ENCODE results near the gene ATG9B. TPM values are rescaled to one million over a fixed set of nuclear protein-coding genes. Genes with fewer than 3 reads are reported as not detected.

The ATG9B gene
- total and polyA plus RNA-seq, 9 of the 15 experiments (the other 6 are each of a cell fraction or from before 2014, with no cell fraction given), result 0.29 to 8.0 (median 2.1) TPM

DNA sequence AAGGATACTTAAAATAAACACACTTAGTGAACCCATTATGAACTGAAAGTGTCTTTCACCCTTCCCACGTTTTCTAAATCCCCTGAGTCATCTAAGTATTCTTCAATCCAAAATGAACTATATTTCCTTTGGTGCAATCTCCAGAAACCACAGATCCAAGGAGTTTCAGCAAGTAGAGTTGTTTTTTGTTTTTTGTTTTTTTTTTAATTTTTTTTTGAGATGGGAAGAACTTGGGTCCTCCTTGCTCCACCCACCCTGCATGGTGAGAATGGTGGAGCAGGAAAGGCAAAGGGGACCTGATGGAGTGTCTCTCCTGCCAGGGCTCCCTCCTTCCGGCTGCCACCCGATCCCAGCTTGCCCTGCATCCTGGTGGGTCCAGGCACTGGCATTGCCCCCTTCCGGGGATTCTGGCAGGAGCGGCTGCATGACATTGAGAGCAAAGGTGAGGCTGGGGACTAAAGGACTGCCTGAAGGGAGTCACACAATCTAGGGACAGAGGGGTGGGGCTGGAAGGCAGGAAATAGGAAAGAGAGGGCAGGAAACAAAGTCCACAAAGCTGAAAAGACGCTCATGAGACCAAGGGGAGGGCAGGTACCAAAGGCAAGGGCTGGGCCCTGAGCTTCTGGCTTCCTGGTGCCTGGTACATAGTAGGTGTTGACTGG is 12.1 kb downstream of the ATG9B start (continued):
- TF ChIP-seq, protein P1, sequence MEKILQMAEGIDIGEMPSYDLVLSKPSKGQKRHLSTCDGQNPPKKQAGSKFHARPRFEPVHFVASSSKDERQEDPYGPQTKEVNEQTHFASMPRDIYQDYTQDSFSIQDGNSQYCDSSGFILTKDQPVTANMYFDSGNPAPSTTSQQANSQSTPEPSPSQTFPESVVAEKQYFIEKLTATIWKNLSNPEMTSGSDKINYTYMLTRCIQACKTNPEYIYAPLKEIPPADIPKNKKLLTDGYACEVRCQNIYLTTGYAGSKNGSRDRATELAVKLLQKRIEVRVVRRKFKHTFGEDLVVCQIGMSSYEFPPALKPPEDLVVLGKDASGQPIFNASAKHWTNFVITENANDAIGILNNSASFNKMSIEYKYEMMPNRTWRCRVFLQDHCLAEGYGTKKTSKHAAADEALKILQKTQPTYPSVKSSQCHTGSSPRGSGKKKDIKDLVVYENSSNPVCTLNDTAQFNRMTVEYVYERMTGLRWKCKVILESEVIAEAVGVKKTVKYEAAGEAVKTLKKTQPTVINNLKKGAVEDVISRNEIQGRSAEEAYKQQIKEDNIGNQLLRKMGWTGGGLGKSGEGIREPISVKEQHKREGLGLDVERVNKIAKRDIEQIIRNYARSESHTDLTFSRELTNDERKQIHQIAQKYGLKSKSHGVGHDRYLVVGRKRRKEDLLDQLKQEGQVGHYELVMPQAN (IDR thresholded peaks at IDR 0.05; ENCODE audit: borderline replicate concordance), result peak; percentile 50; the same call in 1 of the 2 replicates
- peak; percentile 41; the same call in 1 of the 2 replicates for TF ChIP-seq DPF2 (IDR thresholded peaks at IDR 0.05)
- TF ChIP-seq THRAP3 (IDR thresholded peaks at IDR 0.05; ENCODE audit: borderline replicate concordance), result 0 out of 2 replicates have a peak, but pooled peaks have one; percentile 27
- no peak for TF ChIP-seq HNRNPL (IDR thresholded peaks at IDR 0.05; ENCODE audit: low read depth, low read length)
- no peak for TF ChIP-seq RREB1 (CRISPR knock-in tag; IDR thresholded peaks at IDR 0.05)
- TF ChIP-seq, protein P2, sequence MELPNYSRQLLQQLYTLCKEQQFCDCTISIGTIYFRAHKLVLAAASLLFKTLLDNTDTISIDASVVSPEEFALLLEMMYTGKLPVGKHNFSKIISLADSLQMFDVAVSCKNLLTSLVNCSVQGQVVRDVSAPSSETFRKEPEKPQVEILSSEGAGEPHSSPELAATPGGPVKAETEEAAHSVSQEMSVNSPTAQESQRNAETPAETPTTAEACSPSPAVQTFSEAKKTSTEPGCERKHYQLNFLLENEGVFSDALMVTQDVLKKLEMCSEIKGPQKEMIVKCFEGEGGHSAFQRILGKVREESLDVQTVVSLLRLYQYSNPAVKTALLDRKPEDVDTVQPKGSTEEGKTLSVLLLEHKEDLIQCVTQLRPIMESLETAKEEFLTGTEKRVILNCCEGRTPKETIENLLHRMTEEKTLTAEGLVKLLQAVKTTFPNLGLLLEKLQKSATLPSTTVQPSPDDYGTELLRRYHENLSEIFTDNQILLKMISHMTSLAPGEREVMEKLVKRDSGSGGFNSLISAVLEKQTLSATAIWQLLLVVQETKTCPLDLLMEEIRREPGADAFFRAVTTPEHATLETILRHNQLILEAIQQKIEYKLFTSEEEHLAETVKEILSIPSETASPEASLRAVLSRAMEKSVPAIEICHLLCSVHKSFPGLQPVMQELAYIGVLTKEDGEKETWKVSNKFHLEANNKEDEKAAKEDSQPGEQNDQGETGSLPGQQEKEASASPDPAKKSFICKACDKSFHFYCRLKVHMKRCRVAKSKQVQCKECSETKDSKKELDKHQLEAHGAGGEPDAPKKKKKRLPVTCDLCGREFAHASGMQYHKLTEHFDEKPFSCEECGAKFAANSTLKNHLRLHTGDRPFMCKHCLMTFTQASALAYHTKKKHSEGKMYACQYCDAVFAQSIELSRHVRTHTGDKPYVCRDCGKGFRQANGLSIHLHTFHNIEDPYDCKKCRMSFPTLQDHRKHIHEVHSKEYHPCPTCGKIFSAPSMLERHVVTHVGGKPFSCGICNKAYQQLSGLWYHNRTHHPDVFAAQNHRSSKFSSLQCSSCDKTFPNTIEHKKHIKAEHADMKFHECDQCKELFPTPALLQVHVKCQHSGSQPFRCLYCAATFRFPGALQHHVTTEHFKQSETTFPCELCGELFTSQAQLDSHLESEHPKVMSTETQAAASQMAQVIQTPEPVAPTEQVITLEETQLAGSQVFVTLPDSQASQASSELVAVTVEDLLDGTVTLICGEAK (IDR thresholded peaks at IDR 0.05), result 0 out of 2 replicates have a peak, but pooled peaks have one; percentile 8
- TF ChIP-seq, protein P2 (CRISPR knock-in tag; IDR thresholded peaks at IDR 0.05), result no peak
- TF ChIP-seq MLLT1 (IDR thresholded peaks at IDR 0.05), result peak in 1 of 2 experiments; percentile 57; a peak in 1 of 4 replicates
